ENCODE measurements around the gene NPLOC4. TPM values are rescaled to one million over a fixed set of nuclear protein-coding genes. Genes with fewer than 3 reads are reported as not detected.

The NPLOC4 gene
- total and polyA plus RNA-seq, 11 donors, result 28.2 to 133 (median 99.2) TPM

DNA sequence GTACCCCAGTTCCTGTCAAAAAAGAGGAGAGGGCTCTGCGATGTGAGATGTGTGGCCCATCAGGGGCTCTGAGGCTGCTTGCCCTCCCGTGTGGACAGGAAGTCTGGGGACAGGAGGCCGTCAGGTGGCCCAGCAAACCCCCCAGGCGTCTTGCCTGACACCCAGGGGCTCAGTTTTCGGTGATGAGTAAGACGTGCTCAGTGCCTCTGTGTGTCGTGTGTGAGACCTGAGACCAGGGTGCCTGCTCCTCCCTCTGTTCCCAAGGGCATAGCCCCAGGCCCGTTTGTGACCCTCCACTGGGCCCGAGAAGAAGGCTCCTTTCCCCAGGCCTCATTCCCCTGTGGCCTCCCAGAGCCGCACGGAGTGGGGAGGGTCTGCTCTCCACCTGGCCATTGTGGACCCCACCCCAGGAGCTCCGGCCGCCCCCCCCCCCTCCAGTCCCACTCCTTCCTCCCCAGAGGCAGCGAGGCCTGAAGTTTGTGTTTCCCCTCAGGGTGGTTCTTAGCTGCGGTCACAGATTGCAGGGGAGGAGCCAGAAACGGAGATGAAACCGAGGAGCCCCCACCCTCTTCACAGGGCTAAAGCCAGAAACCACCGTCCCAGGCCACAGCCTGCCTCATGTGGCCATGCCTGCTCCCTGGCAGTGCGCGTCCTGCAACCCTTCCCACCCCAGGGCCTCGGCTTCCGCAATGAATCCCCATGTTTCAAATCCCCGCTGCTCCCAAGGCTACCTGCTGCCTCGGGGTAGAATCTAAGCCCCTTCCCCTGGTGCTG, 119.4 kb downstream of the NPLOC4 start:
- Histone ChIP-seq H3K9me3 (no peaks in the 10 kb centered on the region), H3K36me3 (no peaks in the 10 kb centered on the region), H3K4me1 (peaks cover 8 to 66% (median 46%) of the 10 kb centered on the region in 12 donors), H3K27me3 (peaks cover 0 to 4% (median 0%) of the 10 kb centered on the region in 9 donors), H3K27ac (peak overlapping the region in 8 of 12 donors; percentile 24 to 100 (median 34)), H3K4me3 (peak overlapping the region in 6 of 12 donors; percentile 11 to 64 (median 59))
- intact Hi-C loops (cut with DNase I), result loop anchor here in 6 of 10 donors (5.0 to 10.0 kb wide), 4 partner anchors 35 to 347 kb away; partner anchors contain the start of genes FAAP100 (in 4 of the 6), BAHCC1 (in 1 of the 6) and P4HB (in 1 of the 6)
- DNase-seq (peak in 1 of 5 donors; percentile 34), ATAC-seq (no peak)
- TF ChIP-seq CTCF (IDR thresholded peaks at IDR 0.05), result no peak
- 43 to 63% (median 53%) methylated on average over 17 to 24 of the region's 24 CpGs for WGBS, 4 donors

DNA sequence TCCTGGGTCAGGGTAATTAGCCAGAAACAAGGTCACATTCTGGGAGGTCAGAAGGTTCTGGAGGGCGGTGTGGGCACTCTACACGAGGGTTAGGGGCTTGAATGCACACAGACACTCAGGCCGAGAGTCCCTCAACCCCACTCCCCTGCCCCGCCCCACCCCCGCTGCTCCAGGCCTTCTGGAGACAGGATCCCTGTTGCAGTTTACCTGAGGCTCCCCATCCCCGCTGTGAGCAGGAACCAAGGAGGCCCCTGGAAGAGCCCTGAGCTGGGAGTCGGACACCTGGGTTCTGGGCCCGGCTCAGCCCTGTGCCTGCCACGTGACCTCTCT, 119.9 kb downstream of the NPLOC4 start:
- 76 to 86% (median 84%) methylated on average over 7 to 9 of the region's 9 CpGs for WGBS, 4 donors
- H3K4me1 ChIP-seq, result peaks cover 8 to 66% (median 46%) of the 10 kb centered on the region in 12 donors
- DNase-seq (peak in 1 of 5 donors; percentile 21), ATAC-seq (no peak)
- H3K4me3 ChIP-seq, result peak overlapping the region in 8 of 12 donors; percentile 6 to 98 (median 87)
- H3K27me3 ChIP-seq, result no peaks in the 10 kb centered on the region
- H3K27ac ChIP-seq, result peak overlapping the region in 7 of 12 donors; percentile 32 to 100 (median 100)
- peaks cover 0 to 5% (median 1%) of the 10 kb centered on the region in 9 donors for H3K36me3 ChIP-seq
- TF ChIP-seq POLR2A (IDR thresholded peaks at IDR 0.05) (no peak), CTCF (IDR thresholded peaks at IDR 0.05) (no peak)
- intact Hi-C loops (cut with DNase I), result loop anchor here in 6 of 10 donors (5.0 to 10.0 kb wide), 4 partner anchors 35 to 348 kb away; partner anchors contain the start of genes FAAP100 (in 4 of the 6), BAHCC1 (in 1 of the 6) and P4HB (in 1 of the 6)
- H3K9me3 ChIP-seq, result no peaks in the 10 kb centered on the region

GRCh38 chr17:81516439-81516838, 120.5 kb downstream of the NPLOC4 start:
- ATAC-seq (no peak), DNase-seq (peak in 1 of 5 donors; percentile 21)
- H3K36me3 ChIP-seq, result peaks cover 2 to 11% (median 7%) of the 10 kb centered on the region in 9 donors
- WGBS, 4 donors, result 35 to 63% (median 52%) methylated on average over 3 to 4 of the region's 4 CpGs
- H3K9me3 ChIP-seq, result no peaks in the 10 kb centered on the region
- peak overlapping the region in 10 of 12 donors; percentile 99 to 100 (median 100) for H3K27ac ChIP-seq
- H3K27me3 ChIP-seq, result no peaks in the 10 kb centered on the region
- H3K4me3 ChIP-seq, result peak overlapping the region in 11 of 12 donors; percentile 6 to 99 (median 94)
- intact Hi-C loops (cut with DNase I), result loop anchor here in 6 of 10 donors (5.0 to 10.0 kb wide), 4 partner anchors 36 to 348 kb away; partner anchors contain the start of genes FAAP100 (in 4 of the 6), BAHCC1 (in 1 of the 6) and P4HB (in 1 of the 6)
- no peak for TF ChIP-seq POLR2A (IDR thresholded peaks at IDR 0.05)
- TF ChIP-seq CTCF (IDR thresholded peaks at IDR 0.05), result no peak
- peaks cover 8 to 66% (median 46%) of the 10 kb centered on the region in 12 donors for H3K4me1 ChIP-seq

DNA sequence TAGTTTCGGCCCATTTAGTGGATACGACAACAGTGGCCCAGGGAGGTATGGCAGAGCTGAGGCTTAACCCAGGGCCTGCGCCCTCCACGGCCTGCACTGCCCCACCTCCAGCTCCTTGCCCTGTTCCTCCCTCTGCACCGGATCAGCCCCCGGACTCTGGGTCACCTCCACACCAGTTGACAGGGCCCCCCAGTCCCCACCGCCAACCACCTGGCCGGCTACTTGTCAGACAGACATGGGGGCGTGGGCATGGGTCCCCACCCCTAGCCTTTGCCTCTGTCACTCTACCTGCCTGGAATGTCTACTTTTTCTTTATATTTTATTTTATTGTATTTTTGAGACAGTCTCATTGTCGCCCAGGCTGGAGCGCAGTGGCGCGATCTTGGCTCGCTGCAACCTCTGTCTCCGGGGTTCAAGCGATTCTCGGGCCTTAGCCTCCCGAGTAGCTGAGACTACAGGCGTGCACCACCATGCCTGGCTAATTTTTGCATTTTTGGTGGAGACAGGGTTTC, 121.3 kb downstream of the NPLOC4 start:
- H3K27me3 ChIP-seq, result no peaks in the 10 kb centered on the region
- peaks cover 8 to 71% (median 46%) of the 10 kb centered on the region in 12 donors for H3K4me1 ChIP-seq
- H3K27ac ChIP-seq, result peak overlapping the region; percentile 96 to 100 (median 100)
- ATAC-seq (no peak), DNase-seq (peak in 3 of 5 donors; percentile 39 to 73 (median 45))
- intact Hi-C loops (cut with DNase I), result loop anchor here in 6 of 10 donors (5.0 to 10.0 kb wide), 4 partner anchors 37 to 349 kb away; partner anchors contain the start of genes FAAP100 (in 4 of the 6), BAHCC1 (in 1 of the 6) and P4HB (in 1 of the 6)
- no peaks in the 10 kb centered on the region for H3K9me3 ChIP-seq
- TF ChIP-seq POLR2A (IDR thresholded peaks at IDR 0.05), result no peak
- TF ChIP-seq CTCF (IDR thresholded peaks at IDR 0.05), result no peak
- WGBS, 4 donors, result 38 to 48% (median 44%) methylated on average over 19 of the region's 19 CpGs
- peaks cover 11 to 19% (median 15%) of the 10 kb centered on the region in 9 donors for H3K36me3 ChIP-seq
- H3K4me3 ChIP-seq, result peak overlapping the region; percentile 81 to 99 (median 94)

Data from heart left ventricle (tissue), 16 donors.